GM23338 (cell line): ENCODE results near the gene CCNI2. TPM values are rescaled to one million over a fixed set of nuclear protein-coding genes. Genes with fewer than 3 reads are reported as not detected.

ENCODE experiments used
- ATAC-seq: fragments of 200-7000 bp; cut with Tn5 transposase; 3 replicates; pipeline ENCODE4 v1.9.1; 2020
- DNase-seq: peaks from one replicate; pipeline ENCODE4 v3.0.0-alpha.2; 2015; ENCODE audit warnings: low spot score
- H2AFZ ChIP-seq: fragments of 200-600 bp; sonication (generic); 2 replicates; pipeline ENCODE4 v1.8.0; 2016; ENCODE audit warnings: antibody characterized with exemption, mild to moderate bottlenecking, moderate library complexity
- H3F3A ChIP-seq: fragments of 200-600 bp; sonication (generic); replicated peaks from 2 replicates; pipeline ENCODE4 v1.8.0; 2017; ENCODE audit warnings: antibody characterized with exemption, mixed run types, low read depth
- H3K27ac ChIP-seq: fragments of 200-600 bp; sonication (generic); 2 replicates; pipeline ENCODE4 v1.6.1; 2016; ENCODE audit warnings: low read depth
- H3K27me3 ChIP-seq: fragments of 200-600 bp; sonication (generic); 2 replicates; pipeline ENCODE4 v1.8.0; 2016; ENCODE audit warnings: mild to moderate bottlenecking, mixed run types, moderate library complexity; ENCODE audit not compliant: insufficient read depth
- H3K36me3 ChIP-seq: fragments of 200-600 bp; sonication (generic); 2 replicates; pipeline ENCODE4 v1.8.0; 2016; ENCODE audit warnings: mild to moderate bottlenecking; ENCODE audit not compliant: insufficient read depth
- H3K4me1 ChIP-seq: fragments of 200-600 bp; sonication (generic); 2 replicates; pipeline ENCODE4 v1.8.0; 2016; ENCODE audit warnings: mild to moderate bottlenecking, moderate library complexity; ENCODE audit not compliant: insufficient read depth
- H3K4me2 ChIP-seq: fragments of 200-600 bp; sonication (generic); 2 replicates; pipeline ENCODE4 v1.7.1; 2017; ENCODE audit warnings: mixed run types
- H3K4me3 ChIP-seq: fragments of 200-600 bp; sonication (generic); 2 replicates; pipeline ENCODE4 v1.6.1; 2016; ENCODE audit warnings: mixed run types
- H3K79me2 ChIP-seq: fragments of 200-600 bp; sonication (generic); replicated peaks from 2 replicates; pipeline ENCODE4 v1.8.0; 2017; ENCODE audit warnings: mild to moderate bottlenecking; ENCODE audit not compliant: insufficient read depth
- H3K9me2 ChIP-seq: fragments of 200-600 bp; sonication (generic); 2 replicates; pipeline ENCODE4 v1.8.0; 2017; ENCODE audit not compliant: insufficient read depth
- H4K20me1 ChIP-seq: fragments of 200-600 bp; sonication (generic); replicated peaks from 2 replicates; pipeline ENCODE4 v1.8.0; 2017; ENCODE audit warnings: mild to moderate bottlenecking; ENCODE audit not compliant: insufficient read depth
- H3K27ac Mint-ChIP-seq: 2 replicates; pipeline ENCODE4 v1.8.0; 2020; ENCODE audit warnings: inconsistent platforms, mild to moderate bottlenecking, moderate library complexity, mixed read lengths
- H3K27me3 Mint-ChIP-seq: 3 replicates; pipeline ENCODE4 v1.8.0; 2022; ENCODE audit warnings: low read depth, mild to moderate bottlenecking, moderate library complexity, mixed read lengths, inconsistent platforms; ENCODE audit not compliant: insufficient read depth, poor library complexity
- H3K36me3 Mint-ChIP-seq: 3 replicates; pipeline ENCODE4 v1.8.0; 2021; ENCODE audit warnings: low read depth, mild to moderate bottlenecking, inconsistent platforms, moderate library complexity, mixed read lengths
- H3K4me1 Mint-ChIP-seq: 3 replicates; pipeline ENCODE4 v1.8.0; 2020; ENCODE audit warnings: mild to moderate bottlenecking, inconsistent platforms, mixed read lengths
- H3K4me3 Mint-ChIP-seq: 3 replicates; pipeline ENCODE4 v1.8.0; 2021; ENCODE audit warnings: moderate library complexity, mild to moderate bottlenecking, inconsistent platforms, mixed read lengths
- H3K9me3 Mint-ChIP-seq: 3 replicates; pipeline ENCODE4 v1.8.0; 2020; ENCODE audit warnings: moderate library complexity, mild to moderate bottlenecking, inconsistent platforms, mixed read lengths
- STAT1 ChIP-seq: IDR thresholded peaks from one replicate; pipeline ENCODE4 v1.6.1; 2016; ENCODE audit warnings: antibody characterized with exemption; ENCODE audit not compliant: unreplicated experiment
- ZNF114 ChIP-seq: fragments of 250-450 bp; sonication (Bioruptor Pico); IDR thresholded peaks from 2 replicates; pipeline ENCODE4 v1.5.0; 2020; ENCODE audit warnings: mild to moderate bottlenecking, moderate library complexity
- ZNF331 ChIP-seq: fragments of 250-450 bp; sonication (Bioruptor Pico); IDR thresholded peaks from 2 replicates; pipeline ENCODE4 v1.5.0; 2020; ENCODE audit warnings: low read depth, mild to moderate bottlenecking, moderate library complexity
- ZNF462 ChIP-seq: fragments of 250-450 bp; sonication (Bioruptor Pico); IDR thresholded peaks from 2 replicates; pipeline ENCODE4 v1.5.0; 2020; ENCODE audit warnings: mild to moderate bottlenecking, moderate library complexity
- polyA plus RNA-seq: library from polyadenylated mRNA; unstranded; fragments of >200 nt; fragmentation: Nextera tagmentation; extraction: Ambion mirVana; gene quantifications from 2 replicates; pipeline ENCODE4 v1.2.1, GENCODE V29; 2016
- total RNA-seq: library from RNA; depleted of rRNA; stranded (reverse); fragments of >200 nt; shearing (Covaris generic); gene quantifications from 2 replicates; pipeline ENCODE4 v1.2.3, GENCODE V29; 2014

The CCNI2 gene
- total and polyA plus RNA-seq, 2 experiments from 2014 or later, result 0.55 to 2.5 TPM

DNA sequence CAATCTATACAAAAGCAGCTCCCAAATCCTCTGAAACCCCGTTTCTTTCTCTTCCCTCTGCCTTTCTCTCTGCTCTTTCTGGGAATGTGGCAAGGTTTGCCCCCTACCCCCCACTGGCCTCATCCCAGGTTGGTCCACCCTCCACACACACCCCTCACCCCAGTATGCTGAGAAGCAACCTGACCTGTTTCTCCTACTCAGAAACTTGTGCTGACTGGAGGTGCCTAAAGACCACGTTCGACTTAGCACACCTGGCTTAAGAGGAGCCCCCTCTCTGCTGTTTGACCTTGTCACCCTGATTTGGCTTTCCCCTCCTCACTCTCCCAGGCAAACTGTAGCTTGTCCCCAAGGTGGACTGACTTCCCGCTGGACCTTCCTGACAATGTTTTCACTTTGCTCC, 30.9 kb downstream of the CCNI2 start:
- DNase-seq (peak; percentile 24), ATAC-seq (peak; percentile 15)
- H3K4me3 Mint-ChIP-seq, result peak overlapping the region; percentile 62
- peaks cover 18% of the 10 kb centered on the region for H3K4me1 ChIP-seq
- no peaks in the 10 kb centered on the region for H3K9me2 ChIP-seq
- H3K27ac Mint-ChIP-seq, result no peak overlapping the region
- peaks cover 70% of the 10 kb centered on the region for H3K27me3 ChIP-seq
- H3K4me3 ChIP-seq, result peak overlapping the region; percentile 89
- H3F3A ChIP-seq, result no peaks in the 10 kb centered on the region
- peaks cover 24% of the 10 kb centered on the region for H3K4me1 Mint-ChIP-seq
- 0 out of 2 replicates have a peak, but pooled peaks cover 4% of the 10 kb centered on the region for H4K20me1 ChIP-seq
- no peaks in the 10 kb centered on the region for H3K9me3 Mint-ChIP-seq
- H3K79me2 ChIP-seq, result no peaks in the 10 kb centered on the region; the same call in 1 of the 2 replicates
- H3K27me3 Mint-ChIP-seq, result peaks cover 27% of the 10 kb centered on the region
- no peak for TF ChIP-seq ZNF462 (CRISPR knock-in tag)
- no peaks in the 10 kb centered on the region for H3K36me3 Mint-ChIP-seq
- no peak overlapping the region for H3K27ac ChIP-seq
- H3K4me2 ChIP-seq, result peak overlapping the region; percentile 89
- H3K36me3 ChIP-seq, result no peaks in the 10 kb centered on the region
- peak overlapping the region; percentile 98 for H2AFZ ChIP-seq

GRCh38 chr5:132778856-132779255, 31.6 kb downstream of the CCNI2 start:
- no peak overlapping the region for H3K4me3 Mint-ChIP-seq
- no peaks in the 10 kb centered on the region for H3K9me3 Mint-ChIP-seq
- Histone ChIP-seq H3K4me2 (no peak overlapping the region), H2AFZ (no peak overlapping the region), H3K36me3 (no peaks in the 10 kb centered on the region), H3K9me2 (no peaks in the 10 kb centered on the region), H4K20me1 (0 out of 2 replicates have a peak, but pooled peaks cover 4% of the 10 kb centered on the region), H3K27me3 (peaks cover 70% of the 10 kb centered on the region), H3K4me3 (no peak overlapping the region), H3K4me1 (peaks cover 18% of the 10 kb centered on the region), H3K27ac (no peak overlapping the region), H3K79me2 (no peaks in the 10 kb centered on the region; the same call in 1 of the 2 replicates), H3F3A (no peaks in the 10 kb centered on the region)
- peaks cover 24% of the 10 kb centered on the region for H3K4me1 Mint-ChIP-seq
- H3K36me3 Mint-ChIP-seq, result no peaks in the 10 kb centered on the region
- TF ChIP-seq ZNF331 (no peak), ZNF114 (CRISPR knock-in tag) (no peak), STAT1 (no peak)
- no peak overlapping the region for H3K27ac Mint-ChIP-seq
- ATAC-seq, result no peak
- H3K27me3 Mint-ChIP-seq, result peaks cover 25% of the 10 kb centered on the region
- no peak for DNase-seq
